Gastrocnemius medialis (tissue), 4 donors: ENCODE data around the gene JAML.

Experiments used
- CTCF ChIP-seq, 5 experiments: fragments of 450-650 bp in 3 of 5; fragments of 200-600 bp in 2 of 5; sonication (generic) in 2 of 5; IDR thresholded peaks in 4 of 5; conservative IDR thresholded peaks in 1 of 5; 1 replicate in 4 of 5; 2 replicates in 1 of 5; pipeline ENCODE4 v1.5.1; 2016 to 2019; ENCODE audit warnings: antibody characterized with exemption in 5 of 5, mild to moderate bottlenecking in 3 of 5, moderate library complexity in 3 of 5
- POLR2A ChIP-seq, 2 donors: fragments of 450-650 bp; IDR thresholded peaks; one replicate each; pipeline ENCODE4 v1.6.1; 2017; ENCODE audit warnings: antibody characterized with exemption in 2 of 2, mild to moderate bottlenecking in 2 of 2, moderate library complexity in 2 of 2

- TF ChIP-seq POLR2A (IDR thresholded peaks at IDR 0.05) (no peak), CTCF (IDR thresholded peaks at IDR 0.05 in 4 of 5, conservative IDR thresholded peaks at IDR 0.05 in 1 of 5) (no peak)
These were observed 25.7 kb downstream of the JAML start for GRCh38 chr11:118199135-118199534.
